HUDEP-2 (cell line): ENCODE measurements around the gene SRRM2.

ENCODE experiments used
- DNase-seq, 76 experiments: peaks; one replicate each; lab custom pipeline; 2025; ENCODE audit not compliant: unreplicated experiment in 76 of 76; lab: John Stamatoyannopoulos, UW

SRRM2 gene

DNA sequence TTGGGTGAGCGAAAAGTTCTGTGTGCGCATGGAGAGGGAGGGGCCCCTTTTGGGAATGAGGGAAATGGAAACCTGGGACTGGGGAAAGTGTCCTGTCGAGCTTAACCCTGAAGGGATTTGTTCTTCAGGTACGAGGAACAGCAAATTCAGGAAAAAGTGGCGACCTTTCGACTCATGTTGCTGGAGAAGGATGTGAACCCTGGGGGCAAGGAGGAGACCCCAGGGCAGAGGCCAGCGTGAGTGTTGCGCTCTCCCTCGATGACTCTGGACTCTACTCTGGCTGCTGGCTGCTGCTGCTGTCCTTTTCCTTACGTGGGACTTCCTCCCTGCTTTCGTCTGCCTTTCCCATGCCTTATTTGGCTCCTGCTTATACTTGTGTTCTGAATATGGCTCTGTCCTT lies 4.9 kb downstream of the SRRM2 start:
- no peak for DNase-seq

DNA sequence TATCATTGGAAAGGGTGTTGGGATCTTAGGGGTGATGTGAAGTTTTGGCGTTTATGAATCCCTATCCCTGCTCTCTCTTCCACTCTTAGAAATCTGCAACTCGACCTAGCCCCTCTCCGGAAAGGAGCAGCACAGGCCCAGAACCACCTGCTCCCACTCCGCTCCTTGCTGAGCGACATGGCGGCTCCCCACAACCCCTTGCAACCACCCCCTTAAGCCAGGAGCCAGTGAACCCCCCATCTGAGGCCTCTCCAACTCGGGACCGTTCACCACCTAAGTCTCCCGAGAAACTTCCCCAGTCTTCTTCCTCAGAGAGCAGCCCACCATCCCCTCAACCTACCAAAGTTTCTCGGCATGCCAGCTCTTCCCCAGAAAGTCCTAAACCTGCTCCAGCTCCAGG lies 9.0 kb downstream of the SRRM2 start:
- DNase-seq: no peak

DNA sequence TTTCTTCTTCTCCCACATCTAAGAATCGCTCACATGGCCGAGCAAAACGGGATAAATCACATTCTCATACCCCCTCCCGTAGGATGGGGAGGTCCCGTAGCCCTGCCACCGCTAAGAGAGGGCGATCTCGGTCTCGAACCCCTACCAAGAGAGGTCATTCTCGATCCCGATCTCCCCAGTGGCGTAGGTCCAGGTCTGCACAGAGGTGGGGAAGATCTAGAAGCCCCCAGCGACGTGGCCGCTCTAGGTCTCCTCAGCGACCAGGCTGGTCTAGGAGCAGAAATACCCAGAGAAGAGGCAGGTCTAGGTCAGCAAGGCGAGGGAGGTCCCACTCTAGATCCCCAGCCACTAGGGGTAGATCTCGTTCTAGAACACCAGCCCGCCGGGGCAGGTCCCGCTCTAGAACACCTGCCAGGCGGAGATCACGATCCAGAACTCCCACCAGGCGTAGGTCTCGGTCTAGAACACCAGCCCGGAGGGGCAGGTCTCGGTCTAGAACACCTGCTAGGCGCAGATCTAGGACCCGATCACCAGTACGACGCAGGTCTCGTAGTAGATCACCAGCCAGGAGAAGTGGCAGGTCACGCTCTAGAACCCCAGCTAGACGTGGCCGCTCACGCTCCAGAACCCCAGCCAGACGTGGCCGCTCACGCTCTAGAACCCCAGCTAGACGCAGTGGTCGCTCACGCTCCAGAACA lies 9.6 kb downstream of the SRRM2 start:
- DNase-seq: no peak

DNA sequence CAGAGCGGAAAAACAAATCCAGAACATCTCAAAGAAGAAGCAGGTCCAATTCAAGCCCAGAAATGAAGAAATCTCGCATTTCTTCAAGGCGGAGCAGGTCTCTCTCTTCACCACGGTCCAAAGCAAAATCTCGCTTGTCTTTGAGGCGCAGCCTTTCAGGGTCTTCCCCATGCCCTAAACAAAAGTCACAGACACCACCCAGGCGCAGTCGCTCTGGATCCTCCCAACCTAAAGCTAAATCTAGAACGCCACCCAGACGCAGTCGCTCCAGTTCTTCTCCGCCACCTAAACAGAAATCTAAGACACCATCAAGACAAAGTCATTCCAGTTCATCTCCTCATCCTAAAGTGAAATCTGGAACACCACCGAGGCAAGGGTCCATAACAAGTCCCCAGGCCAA lies 10.3 kb downstream of the SRRM2 start:
- no peak for DNase-seq

DNA sequence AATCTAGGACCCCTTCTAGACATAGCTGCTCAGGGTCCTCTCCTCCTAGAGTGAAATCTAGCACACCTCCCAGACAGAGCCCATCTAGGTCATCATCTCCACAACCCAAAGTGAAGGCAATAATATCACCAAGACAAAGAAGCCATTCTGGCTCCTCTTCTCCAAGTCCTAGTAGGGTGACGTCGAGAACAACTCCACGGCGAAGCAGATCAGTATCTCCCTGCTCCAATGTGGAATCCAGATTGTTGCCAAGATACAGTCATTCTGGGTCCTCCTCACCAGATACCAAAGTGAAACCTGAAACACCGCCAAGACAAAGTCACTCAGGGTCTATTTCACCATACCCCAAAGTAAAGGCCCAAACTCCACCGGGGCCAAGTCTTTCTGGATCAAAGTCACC lies 10.7 kb downstream of the SRRM2 start:
- no peak for DNase-seq

DNA sequence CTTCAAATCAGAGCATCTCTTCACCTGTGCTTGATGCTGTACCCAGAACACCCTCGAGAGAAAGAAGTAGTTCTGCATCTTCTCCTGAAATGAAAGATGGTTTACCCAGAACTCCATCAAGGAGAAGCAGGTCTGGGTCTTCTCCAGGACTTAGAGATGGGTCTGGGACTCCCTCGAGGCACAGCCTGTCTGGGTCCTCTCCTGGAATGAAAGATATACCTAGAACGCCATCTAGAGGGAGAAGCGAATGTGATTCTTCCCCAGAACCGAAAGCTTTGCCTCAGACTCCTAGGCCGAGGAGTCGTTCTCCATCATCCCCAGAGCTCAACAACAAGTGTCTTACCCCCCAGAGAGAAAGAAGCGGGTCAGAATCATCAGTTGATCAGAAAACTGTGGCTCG lies 12.3 kb downstream of the SRRM2 start:
- no peak for DNase-seq

DNA sequence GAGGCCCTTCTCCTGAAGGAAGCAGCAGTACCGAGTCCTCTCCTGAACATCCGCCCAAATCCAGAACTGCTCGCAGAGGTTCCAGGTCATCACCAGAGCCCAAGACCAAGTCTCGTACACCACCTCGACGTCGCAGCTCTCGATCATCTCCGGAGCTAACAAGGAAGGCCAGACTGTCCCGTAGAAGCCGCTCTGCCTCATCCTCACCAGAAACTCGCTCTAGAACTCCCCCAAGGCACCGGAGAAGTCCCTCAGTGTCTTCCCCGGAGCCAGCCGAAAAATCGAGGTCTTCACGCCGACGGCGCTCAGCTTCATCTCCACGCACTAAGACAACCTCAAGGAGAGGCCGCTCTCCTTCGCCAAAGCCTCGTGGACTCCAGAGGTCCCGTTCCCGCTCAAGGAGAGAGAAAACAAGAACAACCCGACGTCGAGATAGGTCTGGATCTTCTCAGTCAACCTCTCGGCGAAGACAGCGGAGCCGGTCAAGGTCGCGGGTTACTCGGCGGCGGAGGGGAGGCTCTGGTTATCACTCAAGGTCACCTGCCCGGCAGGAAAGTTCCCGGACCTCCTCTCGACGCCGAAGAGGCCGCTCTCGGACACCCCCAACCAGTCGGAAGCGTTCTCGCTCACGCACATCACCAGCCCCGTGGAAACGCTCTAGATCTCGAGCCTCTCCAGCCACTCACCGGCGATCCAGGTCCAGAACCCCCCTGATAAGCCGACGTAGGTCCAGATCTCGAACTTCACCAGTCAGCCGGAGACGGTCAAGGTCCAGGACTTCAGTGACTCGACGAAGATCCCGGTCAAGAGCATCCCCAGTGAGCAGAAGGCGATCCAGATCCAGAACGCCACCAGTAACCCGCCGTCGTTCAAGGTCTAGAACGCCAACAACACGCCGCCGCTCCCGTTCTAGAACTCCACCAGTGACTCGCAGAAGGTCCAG lies 13.3 kb downstream of the SRRM2 start:
- DNase-seq: no peak

DNA sequence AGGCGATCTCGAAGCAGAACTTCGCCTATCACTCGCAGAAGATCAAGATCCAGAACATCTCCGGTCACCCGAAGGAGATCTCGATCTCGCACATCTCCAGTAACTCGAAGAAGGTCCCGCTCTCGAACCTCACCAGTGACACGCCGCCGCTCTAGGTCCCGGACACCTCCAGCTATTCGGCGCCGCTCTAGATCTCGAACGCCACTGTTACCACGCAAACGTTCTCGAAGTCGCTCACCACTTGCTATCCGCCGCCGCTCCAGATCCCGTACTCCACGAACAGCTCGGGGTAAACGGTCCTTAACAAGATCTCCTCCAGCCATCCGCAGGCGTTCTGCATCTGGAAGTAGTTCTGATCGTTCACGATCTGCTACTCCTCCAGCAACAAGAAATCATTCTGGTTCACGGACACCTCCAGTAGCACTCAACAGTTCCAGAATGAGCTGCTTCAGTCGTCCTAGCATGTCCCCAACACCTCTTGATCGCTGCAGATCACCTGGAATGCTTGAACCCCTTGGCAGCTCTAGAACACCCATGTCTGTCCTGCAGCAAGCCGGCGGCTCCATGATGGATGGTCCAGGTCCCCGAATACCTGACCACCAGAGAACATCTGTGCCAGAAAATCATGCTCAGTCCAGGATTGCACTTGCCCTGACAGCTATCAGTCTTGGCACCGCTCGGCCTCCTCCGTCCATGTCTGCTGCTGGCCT lies 14.1 kb downstream of the SRRM2 start:
- DNase-seq: no peak

DNA sequence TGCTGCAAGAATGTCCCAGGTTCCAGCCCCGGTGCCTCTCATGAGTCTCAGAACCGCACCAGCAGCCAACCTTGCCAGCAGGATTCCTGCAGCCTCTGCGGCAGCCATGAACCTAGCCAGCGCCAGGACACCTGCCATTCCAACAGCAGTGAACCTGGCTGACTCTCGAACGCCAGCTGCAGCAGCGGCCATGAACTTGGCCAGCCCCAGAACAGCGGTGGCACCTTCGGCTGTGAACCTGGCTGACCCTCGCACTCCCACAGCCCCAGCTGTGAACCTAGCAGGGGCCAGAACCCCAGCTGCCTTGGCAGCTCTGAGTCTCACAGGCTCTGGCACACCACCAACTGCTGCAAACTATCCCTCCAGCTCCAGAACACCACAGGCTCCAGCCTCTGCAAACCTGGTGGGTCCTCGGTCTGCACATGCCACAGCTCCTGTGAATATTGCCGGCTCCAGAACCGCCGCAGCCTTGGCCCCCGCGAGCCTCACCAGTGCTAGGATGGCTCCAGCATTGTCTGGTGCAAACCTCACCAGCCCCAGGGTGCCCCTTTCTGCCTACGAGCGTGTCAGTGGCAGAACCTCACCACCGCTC lies 14.8 kb downstream of the SRRM2 start:
- DNase-seq: no peak

DNA sequence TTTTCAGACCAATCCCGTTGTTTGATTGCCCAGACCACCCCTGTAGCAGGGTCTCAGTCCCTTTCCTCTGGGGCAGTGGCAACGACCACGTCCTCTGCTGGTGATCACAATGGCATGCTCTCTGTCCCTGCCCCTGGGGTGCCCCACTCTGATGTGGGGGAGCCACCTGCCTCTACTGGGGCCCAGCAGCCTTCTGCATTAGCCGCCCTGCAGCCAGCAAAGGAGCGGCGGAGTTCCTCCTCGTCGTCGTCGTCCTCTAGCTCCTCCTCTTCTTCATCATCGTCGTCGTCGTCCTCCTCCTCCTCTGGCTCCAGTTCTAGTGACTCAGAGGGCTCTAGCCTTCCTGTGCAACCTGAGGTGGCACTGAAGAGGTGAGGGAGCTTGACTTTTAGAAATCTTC lies 15.5 kb downstream of the SRRM2 start:
- peak in 10 of 76 experiments; percentile 21 to 63 (median 33) for DNase-seq

DNA sequence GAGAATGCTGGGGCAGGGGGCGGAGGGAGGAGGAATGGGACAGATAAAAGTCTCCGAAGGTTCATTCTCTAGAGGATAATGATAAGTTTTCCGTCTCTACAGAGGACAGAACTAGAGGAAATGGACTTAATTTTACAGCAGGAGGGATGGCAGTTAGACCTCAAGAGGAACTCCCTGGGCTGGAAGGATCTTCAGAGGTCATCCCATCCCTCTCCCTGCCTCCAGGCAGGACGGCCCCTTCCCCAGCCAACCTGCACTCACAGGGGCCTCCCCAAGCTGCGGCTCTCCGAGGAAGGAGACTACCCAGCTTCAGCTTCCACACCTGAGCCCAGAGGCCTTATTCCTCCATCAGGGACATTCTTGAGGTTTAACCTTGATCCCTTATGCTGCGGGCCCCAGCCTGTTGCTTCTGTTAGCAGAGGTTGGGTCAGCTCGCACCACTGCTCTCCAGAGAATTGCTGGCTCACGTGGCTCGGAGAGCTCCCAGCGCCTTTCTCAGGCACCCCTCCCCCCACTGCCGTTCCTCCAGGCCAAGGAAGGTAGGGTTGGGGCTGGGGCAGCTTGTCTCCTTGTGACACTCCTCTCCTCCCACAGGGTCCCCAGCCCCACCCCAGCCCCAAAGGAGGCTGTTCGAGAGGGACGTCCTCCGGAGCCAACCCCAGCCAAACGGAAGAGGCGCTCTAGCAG lies 16.1 kb downstream of the SRRM2 start:
- peak in 20 of 76 experiments; percentile 17 to 89 (median 60) for DNase-seq

DNA sequence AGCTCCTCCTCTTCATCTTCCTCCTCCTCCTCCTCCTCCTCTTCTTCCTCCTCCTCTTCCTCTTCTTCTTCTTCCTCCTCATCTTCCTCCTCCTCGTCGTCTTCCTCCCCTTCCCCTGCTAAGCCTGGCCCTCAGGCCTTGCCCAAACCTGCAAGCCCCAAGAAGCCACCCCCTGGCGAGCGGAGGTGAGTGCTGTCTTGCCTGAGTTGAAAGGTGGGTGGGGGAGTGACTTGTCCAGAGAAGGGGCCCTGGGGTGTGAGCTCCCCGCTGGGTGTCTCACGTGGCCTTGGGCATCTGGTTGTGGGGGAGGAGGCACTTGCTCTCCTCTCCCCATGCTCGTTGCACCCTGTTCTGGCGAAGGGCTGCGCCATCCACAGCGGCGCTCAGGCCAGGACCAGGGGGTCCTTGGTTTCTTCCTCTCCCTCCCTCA lies 16.7 kb downstream of the SRRM2 start:
- DNase-seq: peak in 19 of 76 experiments; percentile 27 to 78 (median 41)

DNA sequence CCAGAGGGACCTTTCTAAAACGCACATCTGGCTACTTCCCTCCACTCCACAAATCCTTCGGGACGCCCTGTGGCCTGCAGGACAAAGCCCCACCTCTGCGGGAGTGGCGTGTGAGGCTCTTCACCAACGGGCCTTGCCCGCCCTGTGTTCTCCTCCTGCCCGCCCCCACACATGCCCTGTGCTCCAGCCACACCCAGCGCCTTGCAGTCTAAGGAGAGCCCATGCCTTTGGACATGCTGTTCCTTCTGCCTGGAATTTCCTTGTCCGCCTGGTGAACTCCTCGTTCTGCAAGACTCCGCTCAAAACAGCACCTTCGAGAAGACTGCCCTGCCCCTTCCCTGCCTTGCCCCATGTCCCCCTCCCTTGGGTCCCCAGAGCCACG lies 17.2 kb downstream of the SRRM2 start:
- peak in 65 of 76 experiments; percentile 16 to 84 (median 61) for DNase-seq

DNA sequence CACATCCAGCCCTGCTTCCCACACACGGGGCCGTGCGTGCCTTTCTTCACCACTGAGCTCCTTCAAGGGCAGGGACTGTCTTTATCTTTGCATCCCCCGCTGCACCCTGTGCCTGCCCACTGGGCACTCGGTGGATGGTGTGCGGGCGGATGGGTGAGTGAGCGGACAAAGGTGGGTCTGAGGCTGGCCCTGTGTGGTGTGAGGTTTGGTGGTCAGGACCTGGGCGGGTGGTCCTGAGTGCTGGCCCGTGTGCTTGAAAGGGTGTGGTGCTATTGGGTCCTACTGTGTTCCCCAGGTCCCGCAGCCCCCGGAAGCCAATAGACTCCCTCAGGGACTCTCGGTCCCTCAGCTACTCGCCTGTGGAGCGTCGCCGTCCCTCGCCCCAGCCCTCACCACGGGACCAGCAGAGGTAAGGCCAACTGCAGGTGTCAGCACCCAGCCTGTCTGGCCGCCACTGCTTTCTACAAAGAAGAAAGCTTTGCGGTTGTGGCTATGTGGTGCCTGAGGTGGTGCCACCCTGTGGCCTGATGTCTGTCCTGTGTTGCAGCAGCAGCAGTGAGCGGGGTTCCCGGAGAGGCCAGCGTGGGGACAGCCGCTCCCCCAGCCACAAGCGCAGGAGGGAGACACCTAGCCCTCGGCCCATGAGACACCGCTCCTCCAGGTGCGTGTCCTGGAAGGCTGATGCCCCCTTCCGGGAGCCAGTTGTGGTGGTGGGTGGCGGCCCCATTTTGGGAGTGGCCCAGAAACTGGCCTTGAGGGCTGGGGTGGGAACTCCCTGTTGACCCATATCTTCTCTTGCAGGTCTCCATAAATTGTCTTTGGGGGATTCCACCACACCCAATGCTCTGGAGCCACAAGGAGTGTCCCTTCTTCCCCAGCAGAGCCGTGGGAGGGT lies 17.9 kb downstream of the SRRM2 start:
- peak in 61 of 76 experiments; percentile 14 to 77 (median 51) for DNase-seq

DNA sequence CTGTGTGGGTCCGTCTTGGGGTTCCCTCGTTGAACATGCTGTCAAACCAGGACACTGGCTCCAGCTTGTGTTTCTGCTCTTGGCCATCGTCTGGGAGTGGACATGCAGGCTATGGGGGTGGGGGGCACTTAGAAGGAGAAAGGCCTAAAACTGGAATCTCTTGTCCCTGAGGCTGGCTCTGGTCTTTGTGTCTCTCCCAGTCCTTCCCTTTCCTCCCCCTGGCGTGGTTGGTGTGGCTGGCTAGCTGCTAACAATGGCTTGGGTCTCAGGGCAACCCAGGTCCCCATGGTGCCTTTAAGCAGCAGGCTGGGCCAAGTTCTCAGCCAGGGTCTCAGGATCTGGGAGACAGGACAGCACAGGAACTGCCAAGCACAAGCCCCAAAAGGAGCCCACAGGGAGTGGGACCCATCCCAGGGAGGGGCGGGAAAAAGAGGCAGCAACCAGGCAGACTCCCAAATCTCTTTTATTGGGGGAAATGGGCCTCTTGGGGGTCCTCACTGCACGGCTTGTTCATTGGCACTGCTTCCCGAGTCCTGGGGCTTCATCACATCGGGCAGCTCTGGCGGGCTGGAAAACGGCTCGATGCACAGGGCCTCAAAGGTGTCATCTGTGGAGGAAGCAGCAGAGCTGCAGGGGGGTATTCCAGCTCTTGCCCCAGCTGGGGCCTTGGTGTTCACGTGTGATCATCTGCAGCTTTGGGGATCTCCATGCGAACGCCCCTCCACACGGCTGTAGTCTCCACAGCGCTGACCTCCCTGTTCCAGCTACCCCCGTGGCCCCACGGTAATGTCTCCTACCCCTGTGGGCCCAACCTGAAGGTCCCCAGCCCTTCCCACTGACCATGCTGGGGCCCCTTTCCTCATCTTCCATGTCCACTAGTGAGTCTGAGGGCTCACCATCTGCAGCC lies 19.3 kb downstream of the SRRM2 start:
- DNase-seq: no peak

DNA sequence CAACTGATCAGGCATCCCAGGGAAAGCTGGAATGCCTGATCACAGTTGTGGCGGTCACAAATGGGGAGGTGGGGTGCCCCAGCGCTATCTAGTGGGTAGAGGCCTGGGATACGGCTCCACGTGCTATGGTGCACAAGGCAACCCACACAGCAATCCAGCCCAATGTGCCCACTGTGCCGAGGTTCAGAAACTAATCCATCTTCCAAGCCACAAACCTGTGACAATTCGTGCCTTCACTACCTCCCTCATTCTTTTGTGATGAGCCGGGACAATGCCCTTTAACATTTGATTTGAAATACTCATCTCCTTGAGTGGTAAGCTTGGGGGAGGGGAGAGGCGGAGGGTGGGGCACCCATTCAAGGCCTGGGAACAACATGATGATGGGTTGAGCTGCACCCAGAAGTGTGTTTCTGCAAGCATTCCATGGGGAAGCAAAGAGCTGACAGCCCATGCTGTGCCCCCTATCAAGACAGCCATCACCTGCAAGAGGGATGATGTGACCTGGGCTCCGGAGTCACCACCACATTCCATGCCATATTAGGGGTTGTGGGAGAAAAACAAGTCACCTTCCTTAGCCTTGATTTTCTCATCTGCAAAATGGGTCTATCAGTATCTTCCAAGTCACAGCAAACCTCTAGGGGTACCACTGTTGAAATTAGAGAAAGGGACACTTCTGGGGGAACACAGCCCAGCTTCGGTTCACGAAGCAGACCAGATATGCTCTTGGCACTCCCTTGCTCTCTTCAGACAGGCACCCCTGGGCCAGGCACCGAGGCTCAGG lies 20.9 kb downstream of the SRRM2 start:
- DNase-seq: no peak

DNA sequence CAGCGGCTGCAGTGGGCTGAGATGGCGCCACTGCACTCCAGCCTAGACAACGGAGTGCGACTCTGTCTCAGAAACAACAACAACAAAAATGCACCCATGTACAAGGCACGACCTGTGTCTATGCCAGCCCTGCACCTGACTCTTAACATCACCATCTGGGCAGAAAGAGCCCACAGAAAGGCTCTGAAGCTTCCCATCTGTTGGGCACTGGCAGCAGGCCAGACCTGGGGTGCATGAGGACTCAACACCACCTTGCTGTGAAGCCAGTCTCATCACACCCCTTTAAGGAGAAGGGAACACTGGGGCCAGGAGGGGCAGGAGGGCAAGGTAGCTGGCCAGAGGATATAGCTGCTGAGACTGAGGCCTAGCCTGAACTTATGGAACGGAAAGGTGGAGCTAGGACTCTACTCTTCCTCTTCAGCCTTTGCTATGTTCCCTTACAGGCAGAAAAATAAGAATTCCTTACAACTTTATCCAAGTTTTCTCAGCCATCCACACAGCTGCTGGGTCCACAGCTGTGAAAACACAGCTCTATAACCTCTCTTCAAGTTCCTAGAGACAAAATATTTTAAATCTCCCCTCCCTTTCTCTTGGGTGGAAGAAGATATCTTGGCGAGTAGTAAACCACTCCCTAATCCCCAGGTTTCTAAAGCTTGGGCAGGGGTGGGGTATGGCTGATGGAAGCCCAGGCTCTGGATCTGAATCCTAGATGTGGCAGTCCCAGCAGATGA lies 21.9 kb downstream of the SRRM2 start:
- DNase-seq: peak in 12 of 76 experiments; percentile 14 to 37 (median 24)
